K562 (cell line): ENCODE results near the gene AGGF1.

ENCODE experiments used
- ATF1 ChIP-seq, 2 experiments: fragments of 450-650 bp in 1 of 2; IDR thresholded peaks; 2 replicates each; pipeline ENCODE4 v1.6.1; 2016; ENCODE audit warnings: missing compliant biosample characterization in 1 of 2, missing genetic modification characterization in 1 of 2
- ATF2 ChIP-seq: sonication (generic); formaldehyde crosslinking; IDR thresholded peaks from 2 replicates; pipeline ENCODE4 v1.8.1; 2022; ENCODE audit warnings: missing genetic modification reagents
- CBX2 ChIP-seq: fragments of 200-600 bp; sonication (generic); IDR thresholded peaks from one replicate; pipeline ENCODE4 v1.6.1; 2012; ENCODE audit warnings: mild to moderate bottlenecking, low read length, inconsistent platforms; ENCODE audit not compliant: insufficient read depth, poor library complexity, severe bottlenecking
- CHD4 ChIP-seq: fragments of 200-600 bp; sonication (generic); IDR thresholded peaks from 3 replicates; pipeline ENCODE4 v1.6.1; 2012; ENCODE audit warnings: low read depth, mild to moderate bottlenecking, mixed read lengths, low read length, inconsistent platforms; ENCODE audit not compliant: insufficient read depth, insufficient replicate concordance, poor library complexity, severe bottlenecking
- CTCF ChIP-seq, 3 experiments: IDR thresholded peaks in 2 of 3; conservative IDR thresholded peaks in 1 of 3; 2 replicates each; pipeline ENCODE4 v1.5.1; 2011 to 2012; ENCODE audit warnings: low read length in 3 of 3, mild to moderate bottlenecking in 3 of 3, control low read depth in 2 of 3, improper control_type of control experiment in 1 of 3, inconsistent platforms in 1 of 3, low read depth in 1 of 3, mixed read lengths in 1 of 3, moderate library complexity in 1 of 3; ENCODE audit not compliant: insufficient read depth in 2 of 3
- E2F1 ChIP-seq: sonication (generic); formaldehyde crosslinking; IDR thresholded peaks from 2 replicates; pipeline ENCODE4 v1.8.1; 2023; ENCODE audit warnings: mild to moderate bottlenecking, missing genetic modification reagents, moderate library complexity
- ELF4 ChIP-seq: fragments of 450-650 bp; formaldehyde crosslinking; IDR thresholded peaks from 2 replicates; pipeline ENCODE4 v1.4.0; 2022; ENCODE audit warnings: missing genetic modification characterization
- JUNB ChIP-seq: fragments of 450-650 bp; formaldehyde crosslinking; conservative IDR thresholded peaks from 2 replicates; pipeline ENCODE4 v1.4.0; 2020; ENCODE audit warnings: mild to moderate bottlenecking
- MBD2 ChIP-seq: sonication (generic); IDR thresholded peaks from 2 replicates; pipeline ENCODE4 v1.6.1; 2016; ENCODE audit warnings: low read depth, borderline replicate concordance
- SIX5 ChIP-seq, 2 experiments: IDR thresholded peaks; 2 replicates each; pipeline ENCODE4 v1.6.1; 2011; ENCODE audit warnings: low read length in 2 of 2, borderline replicate concordance in 1 of 2, low read depth in 1 of 2, mild to moderate bottlenecking in 1 of 2, moderate library complexity in 1 of 2; ENCODE audit not compliant: insufficient read depth in 1 of 2
- ZBTB5 ChIP-seq: fragments of 450-650 bp; IDR thresholded peaks from 2 replicates; pipeline ENCODE4 v1.6.1; 2017; ENCODE audit warnings: antibody characterized with exemption
- ZEB2 ChIP-seq: fragments of 450-650 bp; IDR thresholded peaks from 2 replicates; pipeline ENCODE4 v1.6.1; 2016
- ZFP91 ChIP-seq: sonication (generic); formaldehyde crosslinking; IDR thresholded peaks from 2 replicates; pipeline ENCODE4 v1.8.0; 2022; ENCODE audit warnings: mild to moderate bottlenecking, missing genetic modification reagents
- ZNF592 ChIP-seq: fragments of 450-650 bp; IDR thresholded peaks from 2 replicates; pipeline ENCODE4 v1.6.1; 2017; ENCODE audit warnings: antibody characterized with exemption, mild to moderate bottlenecking

- TF ChIP-seq ZNF592, result no peak
- no peak for TF ChIP-seq ZEB2
- no peak for TF ChIP-seq ATF2 (CRISPR knock-in tag)
- TF ChIP-seq CTCF (IDR thresholded peaks at IDR 0.05 in 2 of 3, conservative IDR thresholded peaks at IDR 0.05 in 1 of 3; ENCODE audit: insufficient read depth in 2 of 3, low read depth in 1 of 3, low read length in 3 of 3), result no peak
- TF ChIP-seq ZBTB5, result no peak
- TF ChIP-seq SIX5 (IDR thresholded peaks at IDR 0.05; ENCODE audit: borderline replicate concordance in 1 of 2, insufficient read depth in 1 of 2, low read depth in 1 of 2, low read length in 2 of 2), result no peak
- TF ChIP-seq JUNB (CRISPR knock-in tag), result no peak
- no peak for TF ChIP-seq ATF1 (CRISPR knock-in tag; IDR thresholded peaks at IDR 0.05)
- TF ChIP-seq ATF1 (tag; IDR thresholded peaks at IDR 0.05), result no peak
- TF ChIP-seq MBD2, result no peak
- TF ChIP-seq ZFP91 (CRISPR knock-in tag), result no peak
- TF ChIP-seq CHD4, result no peak
- no peak for TF ChIP-seq CBX2
- TF ChIP-seq ELF4 (CRISPR knock-in tag), result no peak
- no peak for TF ChIP-seq E2F1 (CRISPR knock-in tag)
These were observed 21.8 kb upstream of the AGGF1 start for GRCh38 chr5:77008413-77008812.
